OCI-LY1 (cell line): ENCODE data around the gene SLC38A8.

Experiments
- CTCF ChIP-seq: fragments of 200-600 bp; sonication (generic), shearing (Covaris generic); IDR thresholded peaks from 2 replicates; pipeline ENCODE4 v1.5.1; 2017; ENCODE audit warnings: mild to moderate bottlenecking, antibody characterized with exemption, low read length, moderate library complexity, mixed read lengths
- EZH2 ChIP-seq: fragments of 200-600 bp; sonication (generic), shearing (Covaris generic); IDR thresholded peaks from 2 replicates; pipeline ENCODE4 v1.8.0; 2017; ENCODE audit warnings: borderline replicate concordance, mixed run types, mild to moderate bottlenecking, antibody characterized with exemption, low read length, moderate library complexity, mixed read lengths

GRCh38 chr16:84024854-84025253 lies 17.7 kb downstream of the SLC38A8 start:
- TF ChIP-seq CTCF = no peak
- no peak for TF ChIP-seq EZH2
